Measurements from ENCODE around the gene PRKAR2B. TPM values are rescaled to one million over a fixed set of nuclear protein-coding genes. Genes with fewer than 3 reads are reported as not detected.
A peak's percentile ranks its signal among the peaks of the same experiment; 100 is the strongest.
"Not testable (repeated sequence)": the region's sequence is repeated elsewhere in the genome, so short reads cannot be mapped to it uniquely, and the experiment has no call there.

PRKAR2B gene
- polyA plus RNA-seq, 1 donor from 2014 or later: 297 TPM

GRCh38 chr7:107091306-107091705 is 46.8 kb downstream of the PRKAR2B start:
- TF ChIP-seq, protein P1, sequence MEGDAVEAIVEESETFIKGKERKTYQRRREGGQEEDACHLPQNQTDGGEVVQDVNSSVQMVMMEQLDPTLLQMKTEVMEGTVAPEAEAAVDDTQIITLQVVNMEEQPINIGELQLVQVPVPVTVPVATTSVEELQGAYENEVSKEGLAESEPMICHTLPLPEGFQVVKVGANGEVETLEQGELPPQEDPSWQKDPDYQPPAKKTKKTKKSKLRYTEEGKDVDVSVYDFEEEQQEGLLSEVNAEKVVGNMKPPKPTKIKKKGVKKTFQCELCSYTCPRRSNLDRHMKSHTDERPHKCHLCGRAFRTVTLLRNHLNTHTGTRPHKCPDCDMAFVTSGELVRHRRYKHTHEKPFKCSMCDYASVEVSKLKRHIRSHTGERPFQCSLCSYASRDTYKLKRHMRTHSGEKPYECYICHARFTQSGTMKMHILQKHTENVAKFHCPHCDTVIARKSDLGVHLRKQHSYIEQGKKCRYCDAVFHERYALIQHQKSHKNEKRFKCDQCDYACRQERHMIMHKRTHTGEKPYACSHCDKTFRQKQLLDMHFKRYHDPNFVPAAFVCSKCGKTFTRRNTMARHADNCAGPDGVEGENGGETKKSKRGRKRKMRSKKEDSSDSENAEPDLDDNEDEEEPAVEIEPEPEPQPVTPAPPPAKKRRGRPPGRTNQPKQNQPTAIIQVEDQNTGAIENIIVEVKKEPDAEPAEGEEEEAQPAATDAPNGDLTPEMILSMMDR (IDR thresholded peaks at IDR 0.05; ENCODE audit: poor library complexity, severe bottlenecking): no peak
- Histone ChIP-seq H3K79me2 (replicated peaks; ENCODE audit: insufficient read depth, low read length) (peaks cover 6% of the 10 kb centered on the region), H3K27me3 (ENCODE audit: insufficient read depth, low read depth, low read length) (no peaks in the 10 kb centered on the region), H3K9me3 (ENCODE audit: low read length) (no peaks in the 10 kb centered on the region), H3K36me3 (ENCODE audit: insufficient read depth, low read length) (no peaks in the 10 kb centered on the region), H3K27ac (ENCODE audit: low read length) (peak overlapping the region; percentile 7), H3K9me2 (ENCODE audit: insufficient read depth, low read length) (no peaks in the 10 kb centered on the region), H4K20me1 (ENCODE audit: insufficient read depth) (peaks cover 7% of the 10 kb centered on the region), H3K9ac (ENCODE audit: low read length) (no peak overlapping the region), H2AFZ (ENCODE audit: low read depth, low read length) (no peak overlapping the region), H3K4me3 (ENCODE audit: low read length) (peak overlapping the region; percentile 11), H3F3A (ENCODE audit: insufficient read depth, low read length, poor library complexity, severe bottlenecking) (no peaks in the 10 kb centered on the region), H3K4me2 (ENCODE audit: low read length) (no peak overlapping the region)

DNA sequence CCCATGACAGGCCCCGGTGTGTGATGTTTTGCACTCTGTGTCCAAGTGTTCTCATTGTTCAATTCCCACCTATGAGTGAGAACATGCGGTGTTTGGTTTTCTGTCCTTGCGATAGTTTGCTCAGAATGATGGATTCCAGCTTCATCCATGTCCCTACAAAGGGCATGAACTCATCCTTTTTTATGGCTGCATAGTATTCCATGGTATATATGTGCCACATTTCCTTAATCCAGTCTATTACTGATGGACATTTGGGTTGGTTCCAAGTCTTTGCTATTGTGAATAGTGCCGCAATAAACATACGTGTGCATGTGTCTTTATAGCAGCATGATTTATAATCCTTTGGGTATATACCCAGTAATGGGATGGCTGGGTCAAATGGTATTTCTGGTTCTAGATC is 49.2 kb downstream of the PRKAR2B start:
- not testable (repeated sequence) for H3K36me3 ChIP-seq (ENCODE audit: insufficient read depth, low read length); H3F3A ChIP-seq (ENCODE audit: insufficient read depth, low read length, poor library complexity, severe bottlenecking); H3K27me3 ChIP-seq (ENCODE audit: insufficient read depth, low read depth, low read length); H3K9ac ChIP-seq (ENCODE audit: low read length); H3K9me3 ChIP-seq (ENCODE audit: low read length); H3K4me3 ChIP-seq (ENCODE audit: low read length); H3K79me2 ChIP-seq (replicated peaks; ENCODE audit: insufficient read depth, low read length); H3K27ac ChIP-seq (ENCODE audit: low read length); H2AFZ ChIP-seq (ENCODE audit: low read depth, low read length); H3K4me2 ChIP-seq (ENCODE audit: low read length); H3K9me2 ChIP-seq (ENCODE audit: insufficient read depth, low read length); H4K20me1 ChIP-seq (ENCODE audit: insufficient read depth)

GRCh38 chr7:107099154-107099553 is 54.6 kb downstream of the PRKAR2B start:
- H3K36me3 ChIP-seq (ENCODE audit: insufficient read depth, low read length); H4K20me1 ChIP-seq (ENCODE audit: insufficient read depth); H3K27me3 ChIP-seq (ENCODE audit: insufficient read depth, low read depth, low read length); H3K9me3 ChIP-seq (ENCODE audit: low read length); H3K9me2 ChIP-seq (ENCODE audit: insufficient read depth, low read length); H3K9ac ChIP-seq (ENCODE audit: low read length); H2AFZ ChIP-seq (ENCODE audit: low read depth, low read length); H3K27ac ChIP-seq (ENCODE audit: low read length); H3K4me3 ChIP-seq (ENCODE audit: low read length); H3F3A ChIP-seq (ENCODE audit: insufficient read depth, low read length, poor library complexity, severe bottlenecking); H3K4me2 ChIP-seq (ENCODE audit: low read length): not testable (repeated sequence)
- H3K79me2 ChIP-seq (replicated peaks; ENCODE audit: insufficient read depth, low read length): peaks cover 20% of the 10 kb centered on the region

DNA sequence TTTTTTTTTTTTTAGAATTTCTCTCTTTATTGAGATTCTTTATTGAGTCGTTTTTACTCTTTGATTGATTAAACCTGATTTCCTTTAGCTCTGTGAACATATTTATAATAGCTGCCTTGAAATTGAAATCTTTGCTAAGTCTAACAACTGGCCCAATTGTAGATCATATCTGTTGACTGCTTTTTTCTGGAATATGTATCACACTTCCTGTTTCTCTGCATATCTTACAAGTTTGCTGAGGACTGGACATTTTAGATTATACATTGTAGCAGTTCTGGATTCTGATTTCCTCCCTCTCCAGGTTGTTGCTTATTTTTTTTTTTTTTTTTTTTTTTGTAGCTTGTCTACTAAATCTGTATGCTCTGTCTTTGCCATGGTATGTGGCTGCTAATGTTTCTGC is 56.3 kb downstream of the PRKAR2B start:
- Histone ChIP-seq H4K20me1 (ENCODE audit: insufficient read depth) (no peaks in the 10 kb centered on the region), H3F3A (ENCODE audit: insufficient read depth, low read length, poor library complexity, severe bottlenecking) (no peaks in the 10 kb centered on the region), H3K36me3 (ENCODE audit: insufficient read depth, low read length) (no peaks in the 10 kb centered on the region), H3K9me3 (ENCODE audit: low read length) (peaks cover 3% of the 10 kb centered on the region), H3K9ac (ENCODE audit: low read length) (no peak overlapping the region), H3K4me3 (ENCODE audit: low read length) (no peak overlapping the region), H3K27ac (ENCODE audit: low read length) (no peak overlapping the region), H3K27me3 (ENCODE audit: insufficient read depth, low read depth, low read length) (no peaks in the 10 kb centered on the region), H3K4me2 (ENCODE audit: low read length) (no peak overlapping the region), H3K9me2 (ENCODE audit: insufficient read depth, low read length) (no peaks in the 10 kb centered on the region), H2AFZ (ENCODE audit: low read depth, low read length) (no peak overlapping the region), H3K79me2 (replicated peaks; ENCODE audit: insufficient read depth, low read length) (peaks cover 28% of the 10 kb centered on the region)
- TF ChIP-seq SMC3 (conservative IDR thresholded peaks at IDR 0.05; ENCODE audit: poor library complexity) (no peak), TAF1 (IDR thresholded peaks at IDR 0.05; ENCODE audit: low read depth) (no peak), POLR2AphosphoS5 (IDR thresholded peaks at IDR 0.05) (no peak), RAD21 (conservative IDR thresholded peaks at IDR 0.05) (no peak), MXI1 (conservative IDR thresholded peaks at IDR 0.05; ENCODE audit: poor library complexity, severe bottlenecking) (no peak), EP300 (conservative IDR thresholded peaks at IDR 0.05; ENCODE audit: poor library complexity, severe bottlenecking) (no peak), EZH2 (IDR thresholded peaks at IDR 0.05; ENCODE audit: borderline replicate concordance, insufficient read depth, low read length, poor library complexity, severe bottlenecking) (no peak)
- TF ChIP-seq, protein P2, sequence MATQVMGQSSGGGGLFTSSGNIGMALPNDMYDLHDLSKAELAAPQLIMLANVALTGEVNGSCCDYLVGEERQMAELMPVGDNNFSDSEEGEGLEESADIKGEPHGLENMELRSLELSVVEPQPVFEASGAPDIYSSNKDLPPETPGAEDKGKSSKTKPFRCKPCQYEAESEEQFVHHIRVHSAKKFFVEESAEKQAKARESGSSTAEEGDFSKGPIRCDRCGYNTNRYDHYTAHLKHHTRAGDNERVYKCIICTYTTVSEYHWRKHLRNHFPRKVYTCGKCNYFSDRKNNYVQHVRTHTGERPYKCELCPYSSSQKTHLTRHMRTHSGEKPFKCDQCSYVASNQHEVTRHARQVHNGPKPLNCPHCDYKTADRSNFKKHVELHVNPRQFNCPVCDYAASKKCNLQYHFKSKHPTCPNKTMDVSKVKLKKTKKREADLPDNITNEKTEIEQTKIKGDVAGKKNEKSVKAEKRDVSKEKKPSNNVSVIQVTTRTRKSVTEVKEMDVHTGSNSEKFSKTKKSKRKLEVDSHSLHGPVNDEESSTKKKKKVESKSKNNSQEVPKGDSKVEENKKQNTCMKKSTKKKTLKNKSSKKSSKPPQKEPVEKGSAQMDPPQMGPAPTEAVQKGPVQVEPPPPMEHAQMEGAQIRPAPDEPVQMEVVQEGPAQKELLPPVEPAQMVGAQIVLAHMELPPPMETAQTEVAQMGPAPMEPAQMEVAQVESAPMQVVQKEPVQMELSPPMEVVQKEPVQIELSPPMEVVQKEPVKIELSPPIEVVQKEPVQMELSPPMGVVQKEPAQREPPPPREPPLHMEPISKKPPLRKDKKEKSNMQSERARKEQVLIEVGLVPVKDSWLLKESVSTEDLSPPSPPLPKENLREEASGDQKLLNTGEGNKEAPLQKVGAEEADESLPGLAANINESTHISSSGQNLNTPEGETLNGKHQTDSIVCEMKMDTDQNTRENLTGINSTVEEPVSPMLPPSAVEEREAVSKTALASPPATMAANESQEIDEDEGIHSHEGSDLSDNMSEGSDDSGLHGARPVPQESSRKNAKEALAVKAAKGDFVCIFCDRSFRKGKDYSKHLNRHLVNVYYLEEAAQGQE (IDR thresholded peaks at IDR 0.05; ENCODE audit: borderline replicate concordance): no peak
- TF ChIP-seq, protein P1 (IDR thresholded peaks at IDR 0.05; ENCODE audit: poor library complexity, severe bottlenecking): no peak
